NCI-H1092 treated with DMSO at 0.1 percent for 48 hours (cell line): ENCODE data around the gene CYTH4.

ENCODE experiments used
- DNase-seq: peaks from one replicate; lab custom pipeline; 2025; lab: John Stamatoyannopoulos, UW

CYTH4 gene

GRCh38 chr22:37270928-37271650 is 11.2 kb upstream of the CYTH4 start:
- no peak for DNase-seq

- no peak for DNase-seq
Observed at GRCh38 chr22:37273126-37273845, 9.0 kb upstream of the CYTH4 start.

- DNase-seq, result no peak
Observed at GRCh38 chr22:37273846-37274225, 8.5 kb upstream of the CYTH4 start.

DNA sequence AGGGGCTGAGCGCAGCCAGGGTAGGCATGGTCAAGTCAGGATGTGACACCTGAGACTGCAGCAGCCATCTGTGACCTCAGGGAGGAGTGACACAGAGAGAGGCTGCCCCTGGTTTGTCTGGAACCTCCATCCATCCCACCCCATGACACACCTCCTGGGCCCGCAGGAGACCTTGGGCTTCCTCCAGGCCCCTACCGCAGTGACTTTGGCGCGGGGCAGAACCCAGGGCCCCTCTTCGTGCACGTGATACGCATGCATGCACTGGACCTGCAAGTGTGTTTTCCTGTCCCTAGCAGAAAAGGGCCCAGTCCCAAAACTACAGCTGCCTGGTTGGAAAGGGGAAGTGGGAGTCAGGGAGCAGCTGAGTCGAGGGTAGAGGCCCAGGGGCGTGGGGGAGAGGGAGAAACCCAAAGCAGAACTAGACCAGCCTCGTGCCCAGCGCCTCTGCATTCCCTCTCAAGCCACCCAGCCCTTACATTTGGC is 7.9 kb upstream of the CYTH4 start:
- DNase-seq, result no peak

GRCh38 chr22:37275134-37275533 is 7.2 kb upstream of the CYTH4 start:
- no peak for DNase-seq

- DNase-seq, result no peak
Observed at GRCh38 chr22:37275622-37276021, 6.7 kb upstream of the CYTH4 start.

DNA sequence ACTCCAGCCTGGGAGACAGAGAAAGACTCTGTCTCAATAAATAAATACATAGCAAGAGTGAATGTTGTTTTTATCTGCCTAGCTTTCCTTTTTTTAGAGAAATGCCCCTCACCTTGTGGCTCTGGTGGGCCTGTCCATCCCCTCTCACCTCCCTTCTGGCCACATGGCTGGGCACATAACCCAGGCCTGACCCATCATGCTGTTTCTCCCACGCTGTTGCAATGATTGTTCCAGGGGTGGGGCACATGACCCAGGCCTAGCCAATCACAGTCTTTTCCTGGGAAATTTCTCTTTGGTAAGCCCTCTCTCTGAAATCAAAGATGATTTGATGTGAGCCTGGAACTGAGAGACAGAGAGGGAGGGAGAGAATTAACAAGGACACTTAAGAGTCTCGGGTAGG is 5.5 kb upstream of the CYTH4 start:
- DNase-seq, result no peak

- no peak for DNase-seq
Observed at GRCh38 chr22:37277384-37277783, 4.9 kb upstream of the CYTH4 start.

DNA sequence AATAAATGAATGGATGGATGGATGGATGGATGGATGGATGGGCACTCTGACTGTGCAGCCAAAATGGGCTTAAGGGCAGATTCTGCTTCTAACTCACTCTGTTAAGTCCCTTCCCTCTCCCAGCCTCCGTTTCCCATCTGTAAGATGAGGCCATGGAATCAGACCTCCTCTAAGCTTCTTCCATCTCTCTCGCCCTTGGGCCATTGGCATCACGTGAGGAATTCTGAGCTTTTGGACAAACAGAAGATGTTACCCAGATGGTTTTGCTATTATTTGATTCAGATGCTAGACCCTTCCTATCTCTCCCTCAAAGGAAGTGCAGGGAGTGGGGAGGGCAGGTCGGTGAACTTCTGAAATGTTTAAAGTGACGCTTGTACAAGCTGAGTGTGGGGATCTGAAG is 4.0 kb upstream of the CYTH4 start:
- no peak for DNase-seq

DNA sequence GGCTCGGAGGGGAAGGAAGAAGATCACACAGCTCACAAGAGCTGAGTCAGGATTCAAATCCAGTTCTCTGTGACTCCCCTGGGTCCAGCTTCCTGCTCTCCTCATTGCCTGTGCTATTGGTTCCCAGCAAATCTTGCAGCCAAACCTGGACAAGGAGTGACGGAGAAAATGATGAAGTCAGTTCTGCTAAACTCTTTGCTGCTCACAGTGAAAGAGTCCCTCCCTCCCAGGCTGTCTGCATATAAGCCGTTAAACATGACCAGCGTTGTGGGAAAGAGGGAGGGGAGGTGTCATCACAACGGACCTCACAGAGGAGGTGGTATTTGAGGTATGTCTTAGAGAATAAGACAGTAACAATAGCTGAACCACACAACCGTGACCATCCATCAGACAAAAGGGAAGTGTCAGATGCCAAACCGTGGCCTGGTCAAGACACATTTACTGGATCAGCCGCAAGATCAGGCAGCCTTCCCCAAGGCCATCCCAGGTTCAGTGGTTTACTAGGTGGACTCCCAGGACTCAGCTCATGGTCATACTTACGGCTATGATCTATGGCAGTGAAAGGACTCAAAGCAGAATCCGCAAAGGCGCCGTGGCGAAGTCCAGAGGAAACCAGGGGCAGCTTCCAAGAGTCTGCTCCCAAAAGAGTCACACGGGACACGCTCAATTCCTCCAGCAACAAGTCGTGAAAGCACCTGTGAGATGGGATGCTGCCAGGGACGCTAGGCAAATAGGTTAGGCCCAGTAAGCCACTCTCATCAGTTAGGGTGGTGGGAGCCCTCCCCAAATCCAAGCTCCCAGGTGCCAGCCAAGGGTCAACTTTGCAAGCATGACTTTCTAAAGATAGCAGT is 2.8 kb upstream of the CYTH4 start:
- no peak for DNase-seq

DNA sequence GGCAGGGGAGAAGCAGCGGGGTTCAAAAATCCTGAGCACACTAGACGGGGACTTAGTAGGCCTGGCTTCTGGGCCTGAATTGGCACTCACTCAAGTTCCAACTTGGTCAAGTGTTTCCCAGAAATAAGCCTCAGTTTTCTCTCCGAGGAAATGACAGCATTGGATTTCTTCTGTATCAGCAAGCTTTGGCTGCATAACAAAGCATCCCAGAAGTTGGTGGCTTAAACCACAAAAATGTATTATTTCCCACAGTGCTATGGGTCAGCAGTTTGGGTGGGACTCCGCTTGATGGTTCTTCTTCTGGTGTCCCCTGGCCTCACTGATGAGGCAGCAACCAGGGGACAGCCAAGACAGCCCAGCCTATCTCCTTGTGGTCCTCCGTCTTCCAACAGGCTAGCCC is 1.6 kb upstream of the CYTH4 start:
- DNase-seq, result no peak

DNA sequence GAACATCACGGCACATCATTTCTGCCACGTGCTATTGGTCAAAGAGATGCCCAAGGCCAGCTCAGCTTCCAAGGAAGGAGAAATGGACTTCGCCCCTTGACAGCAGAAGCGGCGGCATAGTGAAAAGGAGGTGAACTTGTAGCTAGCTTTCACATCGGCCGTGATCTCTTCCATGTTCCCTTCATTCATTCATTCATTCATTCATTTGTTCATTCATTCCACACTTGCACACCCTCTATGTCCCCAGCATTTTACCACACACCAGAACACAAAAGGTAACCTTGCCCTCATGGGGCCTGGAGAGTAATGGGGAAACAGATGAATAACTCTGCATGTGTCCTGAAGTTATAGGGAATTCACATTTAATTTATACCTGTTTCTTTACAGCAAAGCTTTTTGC is 1.1 kb upstream of the CYTH4 start:
- DNase-seq, result no peak

DNA sequence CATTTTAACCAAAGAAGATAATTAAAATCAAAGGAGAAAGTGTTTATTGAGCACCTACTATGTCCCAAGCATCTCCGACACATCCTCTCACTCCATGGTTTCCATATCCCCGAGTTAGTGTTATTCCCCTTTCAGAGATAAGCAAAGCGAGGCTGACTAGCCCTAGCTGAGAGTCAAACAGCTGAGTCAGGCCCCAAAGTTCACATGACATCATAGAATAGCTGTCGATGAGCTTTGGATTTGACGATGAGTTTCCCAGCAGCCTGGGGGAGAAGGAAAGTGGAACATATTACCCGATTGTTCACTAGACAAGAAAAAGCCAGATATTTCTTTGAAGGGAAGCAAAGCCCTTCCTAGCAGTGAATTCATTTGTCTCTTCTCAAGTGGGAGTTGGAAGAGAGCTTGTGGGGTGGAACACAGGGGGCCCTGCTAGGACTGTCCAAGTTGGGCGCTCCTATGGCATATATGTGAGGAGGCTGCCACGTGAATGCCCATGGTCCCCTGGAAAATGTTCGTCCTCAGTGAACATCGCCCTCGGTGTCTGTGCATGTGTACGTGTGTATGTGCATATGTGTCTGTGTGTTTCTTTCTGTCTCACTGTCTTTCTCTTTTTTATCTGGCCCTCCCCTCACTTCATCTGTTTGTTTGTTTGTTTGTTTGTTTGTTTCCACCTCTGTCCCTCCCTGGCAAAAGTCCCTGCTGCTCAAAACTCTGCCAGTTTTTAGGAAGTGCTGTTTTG is 493 bp upstream of the CYTH4 start:
- no peak for DNase-seq

DNA sequence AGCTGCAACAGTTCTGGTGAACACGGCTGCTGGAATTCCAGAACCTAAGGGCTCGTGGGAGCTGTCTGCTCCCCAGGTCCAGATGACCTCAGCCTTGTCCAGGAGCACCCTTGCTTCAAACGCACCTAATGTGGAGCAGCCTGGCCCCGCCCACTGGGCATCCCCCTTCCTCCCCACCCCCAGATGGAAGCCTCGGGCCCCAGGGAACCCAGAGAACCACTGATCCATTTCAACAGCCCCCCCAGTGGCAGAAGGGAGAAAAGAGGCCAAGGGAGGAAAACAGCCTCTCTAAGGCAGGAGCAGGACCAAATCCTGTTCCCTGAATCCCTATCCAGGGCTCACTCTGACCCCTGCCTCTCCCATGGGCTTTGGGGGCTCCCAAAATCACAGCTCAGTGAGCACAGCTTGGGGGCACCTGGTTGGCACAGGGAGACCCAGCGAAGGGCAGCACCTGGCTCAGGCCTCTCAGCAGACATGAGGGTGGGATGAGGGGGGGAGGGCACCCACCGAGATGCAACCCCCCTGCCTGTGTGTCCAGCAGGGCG is 1.2 kb downstream of the CYTH4 start:
- no peak for DNase-seq

- DNase-seq, result no peak
Observed at GRCh38 chr22:37284126-37284804, 2.0 kb downstream of the CYTH4 start.

DNA sequence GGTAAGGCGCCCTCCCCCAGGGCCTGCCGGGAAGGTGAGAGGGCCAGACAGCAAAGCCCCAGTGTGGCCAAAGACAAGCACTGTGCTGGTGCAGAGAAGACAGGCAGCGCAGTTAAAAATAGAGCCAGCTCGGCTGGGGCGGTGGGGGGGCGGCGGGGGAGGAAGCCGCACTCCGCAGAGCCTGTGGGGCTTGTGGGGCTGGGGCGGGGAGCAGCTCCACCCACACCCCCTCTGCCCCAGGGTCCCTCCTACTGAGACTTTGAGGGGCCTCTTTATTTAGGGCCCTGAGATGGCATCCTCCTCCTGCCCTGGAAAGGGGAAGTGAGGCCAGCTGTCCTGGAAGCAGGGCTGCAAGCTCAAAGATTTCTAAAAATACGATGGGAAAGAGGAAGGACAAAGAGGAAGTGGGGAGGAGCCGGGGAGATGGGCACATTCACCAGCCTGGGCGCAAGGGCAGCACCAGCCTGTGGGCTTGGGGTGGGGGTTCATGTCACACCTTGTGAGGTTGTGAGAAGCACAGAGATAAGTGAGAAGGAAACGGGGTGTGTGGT is 2.6 kb downstream of the CYTH4 start:
- no peak for DNase-seq

DNA sequence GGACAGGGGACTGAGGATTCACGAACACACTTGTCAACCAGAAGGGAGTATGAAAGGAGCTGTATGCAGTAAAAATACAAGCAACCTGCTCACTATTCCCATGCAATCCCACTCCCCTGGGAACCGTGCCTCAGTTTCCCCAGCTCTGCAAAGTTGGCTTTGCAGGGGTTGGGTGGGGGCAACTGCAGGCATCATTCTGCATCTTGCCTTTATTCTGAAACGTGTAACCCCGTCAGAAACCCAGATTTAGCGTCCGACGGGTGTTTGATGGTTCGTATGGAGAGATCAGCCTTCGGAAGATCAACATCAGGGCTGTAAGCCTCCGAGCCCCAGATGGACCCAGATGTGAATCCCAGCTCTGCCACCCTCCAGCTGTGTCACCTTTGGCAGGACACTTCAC is 3.6 kb downstream of the CYTH4 start:
- DNase-seq, result no peak

DNA sequence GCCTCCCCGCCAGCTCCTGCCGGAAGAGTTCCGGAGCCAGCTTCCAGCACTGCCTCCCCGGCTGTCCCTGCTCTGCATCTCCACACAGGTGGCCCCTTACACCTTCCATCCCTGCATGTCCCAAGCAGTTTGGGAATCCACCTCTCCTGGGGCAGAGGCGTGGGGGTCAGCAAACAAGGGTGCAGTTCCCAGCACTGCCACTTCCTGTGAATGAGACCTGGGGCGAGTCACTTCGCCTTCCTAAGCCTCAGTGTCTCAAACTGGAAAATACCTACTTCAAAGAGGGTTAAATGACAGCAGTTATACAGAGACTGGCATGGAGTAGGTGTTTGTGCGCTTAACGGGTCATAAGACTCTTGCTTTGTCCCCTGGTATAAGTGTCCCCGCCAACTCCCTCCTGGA is 5.2 kb downstream of the CYTH4 start:
- no peak for DNase-seq

- DNase-seq, result no peak
Observed at GRCh38 chr22:37288521-37288920, 6.2 kb downstream of the CYTH4 start.

DNA sequence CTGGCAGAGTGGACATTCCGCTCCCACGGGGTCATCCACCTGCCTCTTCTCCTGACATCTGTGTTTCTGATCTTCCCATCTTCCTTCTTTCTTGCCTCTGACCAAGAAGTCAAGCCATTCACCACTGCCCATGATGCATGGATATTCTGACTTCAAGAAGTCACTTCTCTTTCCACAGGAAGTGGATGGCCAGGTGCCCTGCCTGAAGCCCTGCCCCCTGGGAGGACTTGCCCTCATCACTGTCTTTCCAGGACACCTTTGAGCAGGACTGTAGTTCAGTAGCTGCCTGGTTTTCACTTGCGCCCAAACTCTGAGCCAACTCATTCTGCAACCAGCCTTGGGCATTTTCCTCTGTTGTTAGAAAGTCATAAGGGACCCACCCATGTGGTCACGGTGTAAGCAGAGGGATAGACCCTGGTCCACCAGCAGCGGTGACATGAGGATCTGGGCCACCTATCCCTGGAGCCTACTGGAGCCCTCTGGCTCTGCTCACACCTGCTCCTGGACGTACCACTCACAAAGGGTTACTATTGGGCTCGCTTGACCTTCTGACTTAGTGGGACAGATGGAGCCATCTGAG is 6.9 kb downstream of the CYTH4 start:
- DNase-seq, result no peak

DNA sequence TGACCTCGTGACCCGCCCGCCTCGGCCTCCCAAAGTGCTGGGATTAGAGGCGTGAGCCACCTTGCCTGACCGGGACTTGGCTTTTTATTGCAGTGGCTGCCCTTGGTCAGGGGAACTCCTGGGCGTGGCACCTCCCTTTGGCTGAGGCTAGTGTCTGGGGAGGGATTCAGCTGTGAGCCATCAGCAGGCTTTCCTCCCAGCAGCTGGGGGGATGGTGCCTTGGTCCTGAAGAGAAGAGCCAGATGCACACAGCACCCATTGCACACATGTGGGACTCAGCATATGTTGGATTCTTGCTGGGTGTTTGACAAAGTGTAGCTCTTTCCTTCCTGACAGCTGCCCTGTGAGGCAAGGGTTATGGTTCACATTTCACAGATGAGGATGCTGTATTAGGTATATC is 8.4 kb downstream of the CYTH4 start:
- DNase-seq, result no peak
